Activated T-helper 9 cell treated with anti-CD3 and anti-CD28 coated beads, Interleukin-2, amount 50 U/mL, for 16 hours (primary cell): ENCODE data around the gene PHPT1.
"Not testable (repeated sequence)": the region's sequence is repeated elsewhere in the genome, so short reads cannot be mapped to it uniquely, and the experiment has no call there.

Experiments used
- DNase-seq: peaks from one replicate; pipeline ENCODE4 v3.0.0-alpha.2; 2020; ENCODE audit warnings: low read depth

PHPT1 gene

GRCh38 chr9:136860933-136861873 is 12.0 kb downstream of the PHPT1 start:
- DNase-seq = no peak

GRCh38 chr9:136861874-136862457 is 12.8 kb downstream of the PHPT1 start:
- no peak for DNase-seq

GRCh38 chr9:136862849-136863622 is 13.8 kb downstream of the PHPT1 start:
- no peak for DNase-seq

GRCh38 chr9:136863623-136864273 is 14.5 kb downstream of the PHPT1 start:
- DNase-seq = no peak

- no peak for DNase-seq
Observed at GRCh38 chr9:136865041-136865767, 16.0 kb downstream of the PHPT1 start.

- DNase-seq = no peak
Observed at GRCh38 chr9:136865768-136866103, 16.5 kb downstream of the PHPT1 start.

GRCh38 chr9:136866898-136867421 is 17.8 kb downstream of the PHPT1 start:
- not testable (repeated sequence) for DNase-seq

- DNase-seq = no peak
Observed at GRCh38 chr9:136867480-136867879, 18.3 kb downstream of the PHPT1 start.

- DNase-seq = no peak
Observed at GRCh38 chr9:136867917-136868316, 18.7 kb downstream of the PHPT1 start.

- DNase-seq = no peak
Observed at GRCh38 chr9:136868644-136869043, 19.4 kb downstream of the PHPT1 start.

- not testable (repeated sequence) for DNase-seq
Observed at GRCh38 chr9:136869611-136870010, 20.4 kb downstream of the PHPT1 start.

- DNase-seq = no peak
Observed at GRCh38 chr9:136875155-136875554, 25.9 kb downstream of the PHPT1 start.

- DNase-seq = no peak
Observed at GRCh38 chr9:136876476-136876875, 27.3 kb downstream of the PHPT1 start.

GRCh38 chr9:136880651-136881050 is 31.4 kb downstream of the PHPT1 start:
- DNase-seq = no peak

GRCh38 chr9:136881691-136882108 is 32.5 kb downstream of the PHPT1 start:
- peak; percentile 38 for DNase-seq

GRCh38 chr9:136882109-136882946 is 33.1 kb downstream of the PHPT1 start:
- peak; percentile 88 for DNase-seq

GRCh38 chr9:136882947-136883283 is 33.7 kb downstream of the PHPT1 start:
- not testable (repeated sequence) for DNase-seq

GRCh38 chr9:136883670-136884069 is 34.5 kb downstream of the PHPT1 start:
- DNase-seq = not testable (repeated sequence)

- DNase-seq = peak; percentile 96
Observed at GRCh38 chr9:136885950-136886578, 36.9 kb downstream of the PHPT1 start, which contains the start of gene TRAF2. TRAF2 (plus strand) TSS chr9:136886516; CDS start chr9:136898741, 12,225 bp downstream.
